Psoas muscle (tissue), 8 donors: Measurements from ENCODE around the gene ZCCHC9. TPM values are rescaled to one million over a fixed set of nuclear protein-coding genes. Genes with fewer than 3 reads are reported as not detected.

Experiments used
- ATAC-seq, 4 donors: fragments of 200-7000 bp; cut with Tn5 transposase; one replicate each; pipeline ENCODE4 v1.9.1; 2020; ENCODE audit warnings: moderate library complexity in 3 of 4, mild to moderate bottlenecking in 2 of 4
- DNase-seq, 2 donors: peaks; one replicate each; pipeline ENCODE4 v3.0.0-alpha.2; 2020
- H3K27ac ChIP-seq: fragments of 200-600 bp; one replicate; pipeline ENCODE4 v1.8.0; 2022
- H3K27me3 ChIP-seq, 3 donors: fragments of 200-600 bp in 1 of 3; one replicate each; pipeline versions ENCODE4 v1.6.1 to v1.8.0; 2013 to 2022; ENCODE audit warnings: low read length in 2 of 3, mild to moderate bottlenecking in 2 of 3, moderate library complexity in 1 of 3; ENCODE audit not compliant: insufficient read depth in 3 of 3
- H3K36me3 ChIP-seq, 2 donors: fragments of 200-600 bp in 1 of 2; one replicate each; pipeline versions ENCODE4 v1.6.1 to v1.8.0; 2013 to 2022; ENCODE audit warnings: low read depth in 1 of 2, mild to moderate bottlenecking in 1 of 2, moderate library complexity in 1 of 2; ENCODE audit not compliant: insufficient read depth in 1 of 2
- H3K4me1 ChIP-seq: fragments of 200-600 bp; one replicate; pipeline ENCODE4 v1.8.0; 2022
- H3K4me3 ChIP-seq: fragments of 200-600 bp; one replicate; pipeline ENCODE4 v1.8.0; 2022; ENCODE audit warnings: mild to moderate bottlenecking
- H3K9me3 ChIP-seq: fragments of 200-600 bp; one replicate; pipeline ENCODE4 v1.8.0; 2022
- CTCF ChIP-seq: fragments of 200-600 bp; IDR thresholded peaks from one replicate; pipeline ENCODE4 v1.8.0; 2022; ENCODE audit warnings: antibody characterized with exemption
- WGBS, 3 donors: extraction: QIAGEN DNeasy Blood & Tissue Kit; methylation state at CpG; one replicate each; pipeline versions ENCODE4 v1.1.6 to v1.1.7; 2013; 5-methylcytosine and 5-hydroxymethylcytosine counted together
- intact Hi-C, 2 donors: fragments of 100-400 bp; cut with DNase I; formaldehyde crosslinking; loops; one replicate each; pipeline versions ENCODE4 v1.11.0 to v1.14.2; 2022
- long read RNA-seq, 2 donors: library from polyadenylated mRNA; unstranded; transcript quantifications; one replicate each; pipeline ENCODE4 v2.0.0, GENCODE V29; 2021
- polyA plus RNA-seq, 3 donors: library from polyadenylated mRNA; stranded (reverse); fragments of 200-250 nt; gene quantifications; one replicate each; pipeline ENCODE4 v1.2.3, GENCODE V29; 2013
- total RNA-seq, 4 donors: library from RNA; stranded (reverse); fragmentation: NEBNext Ultra II Directional in 2 of 4; extraction: Animal tissue kit (Norgen Biotek cat#: 25700) in 2 of 4; gene quantifications; one replicate each; pipeline versions ENCODE4 v1.2.1 to v1.2.4, GENCODE V29; 2021 to 2023
- donor health status: healthy with polysubstance abuse.
- donor health status: DM: no; HTN: no; CAD: no; lungs with moderate emphysema.
- donor health status: Bipolar disorder and iron deficiency.
- donor health status: healthy.
- donor health status: DM: yes; HTN: yes; CAD: no.
- donor health status: DM: no; HTN: no; CAD: no.
- donor health status: DM: no; HTN: no; CAD: no.
- donor health status: DM: yes; HTN: yes; CAD: no.

ZCCHC9 gene
- 10 to 100 TPM in 3 of 4 donors, 1 to 10 TPM in 1; 9.6 to 45.1 (median 20.0) TPM for total RNA-seq
- 10 to 100 TPM; 16.3 to 29.2 (median 26.2) TPM for polyA plus RNA-seq
- long read RNA-seq, donor 1, partial matches to known transcripts = 0 of 4 reads
- long read RNA-seq, donor 1, other reads (novel, unspliced or antisense) = 0 of 4 reads
- long read RNA-seq, donor 2, partial matches to known transcripts = 0 of 4 reads
- long read RNA-seq, donor 2, other reads (novel, unspliced or antisense) = 0 of 4 reads

- intact Hi-C loops = no loop called here
- 0% methylated on average over 54 of the region's 54 CpGs for WGBS, 3 donors
These were observed at the start of gene ZCCHC9 for GRCh38 chr5:81301271-81302015. ZCCHC9 (plus strand) TSS chr5:81301587; CDS start chr5:81304758, 3,171 bp downstream.

GRCh38 chr5:81251922-81252321 lies 49.5 kb upstream of the ZCCHC9 start:
- DNase-seq = no peak
- H3K9me3 ChIP-seq = no peaks in the 10 kb centered on the region
- no peak for TF ChIP-seq CTCF
- H3K36me3 ChIP-seq = peaks cover 16 to 65% of the 10 kb centered on the region in 2 donors
- WGBS, 3 donors = 40 to 46% (median 44%) methylated on average over 5 of the region's 5 CpGs
- H3K4me3 ChIP-seq = no peak overlapping the region
- peaks cover 44% of the 10 kb centered on the region for H3K4me1 ChIP-seq
- intact Hi-C loops = no loop called here
- H3K27me3 ChIP-seq = no peaks in the 10 kb centered on the region
- H3K27ac ChIP-seq = peak overlapping the region; percentile 65
- ATAC-seq = peak; percentile 47 to 81 (median 72)

More at GRCh38 chr5:81301271-81302015, at the start of gene ZCCHC9:
- H3K27ac ChIP-seq = peak within 1 kb of the TSS; percentile 91
- H3K4me3 ChIP-seq = peak within 1 kb of the TSS; percentile 91
- peak; percentile 13 for TF ChIP-seq CTCF
- ATAC-seq (peak; percentile 94 to 98 (median 97)), DNase-seq (peak; percentile 93 to 97)
- no peaks in the 10 kb centered on the region for H3K27me3 ChIP-seq
- H3K4me1 ChIP-seq = peaks cover 15% of the 10 kb centered on the region
- H3K36me3 ChIP-seq = peaks cover 0 to 10% of the 10 kb centered on the region in 2 donors
- H3K9me3 ChIP-seq = no peaks in the 10 kb centered on the region

- TF ChIP-seq CTCF = no peak
- DNase-seq (no peak), ATAC-seq (no peak)
- Histone ChIP-seq H3K27ac (peak overlapping the region; percentile 44), H3K4me1 (peaks cover 35% of the 10 kb centered on the region), H3K9me3 (no peaks in the 10 kb centered on the region), H3K36me3 (peaks cover 17 to 73% of the 10 kb centered on the region in 2 donors), H3K27me3 (no peaks in the 10 kb centered on the region), H3K4me3 (no peak overlapping the region)
- intact Hi-C loops = no loop called here
- 89 to 100% (median 100%) methylated on average over 1 of the region's 1 CpG for WGBS, 3 donors
These were observed 48.5 kb upstream of the ZCCHC9 start for GRCh38 chr5:81252904-81253303.

- TF ChIP-seq CTCF = no peak
- intact Hi-C loops = no loop called here
- H3K27me3 ChIP-seq = no peaks in the 10 kb centered on the region
- DNase-seq (no peak), ATAC-seq (no peak)
- peaks cover 27 to 80% of the 10 kb centered on the region in 2 donors for H3K36me3 ChIP-seq
- 74 to 92% (median 82%) methylated on average over 4 of the region's 4 CpGs for WGBS, 3 donors
- H3K4me1 ChIP-seq = peaks cover 26% of the 10 kb centered on the region
- no peak overlapping the region for H3K4me3 ChIP-seq
- H3K27ac ChIP-seq = no peak overlapping the region
- H3K9me3 ChIP-seq = no peaks in the 10 kb centered on the region
These were observed 47.5 kb upstream of the ZCCHC9 start for GRCh38 chr5:81253875-81254274.
